LHCN-M2 (cell line): ENCODE results near the gene ZBTB9. TPM values are rescaled to one million over a fixed set of nuclear protein-coding genes. Genes with fewer than 3 reads are reported as not detected.
"Not testable (repeated sequence)": the region's sequence is repeated elsewhere in the genome, so short reads cannot be mapped to it uniquely, and the experiment has no call there.

Source experiments
- DNase-seq: peaks from one replicate; pipeline ENCODE4 v3.0.0-alpha.2; 2012; ENCODE audit warnings: low read depth
- total RNA-seq: library from RNA; depleted of rRNA; stranded (reverse); fragments of >200 nt; gene quantifications from 2 replicates; pipeline ENCODE4 v1.2.3, GENCODE V29; 2014; rRNA removed

ZBTB9 gene
- total RNA-seq, 1 experiment from 2014 or later, result 5.7 TPM

GRCh38 chr6:33466075-33466735, 11.8 kb downstream of the ZBTB9 start:
- no peak for DNase-seq

- DNase-seq, result no peak
Observed at GRCh38 chr6:33467091-33467490, 12.7 kb downstream of the ZBTB9 start.

- DNase-seq, result no peak
Observed at GRCh38 chr6:33469661-33470060, 15.3 kb downstream of the ZBTB9 start.

DNA sequence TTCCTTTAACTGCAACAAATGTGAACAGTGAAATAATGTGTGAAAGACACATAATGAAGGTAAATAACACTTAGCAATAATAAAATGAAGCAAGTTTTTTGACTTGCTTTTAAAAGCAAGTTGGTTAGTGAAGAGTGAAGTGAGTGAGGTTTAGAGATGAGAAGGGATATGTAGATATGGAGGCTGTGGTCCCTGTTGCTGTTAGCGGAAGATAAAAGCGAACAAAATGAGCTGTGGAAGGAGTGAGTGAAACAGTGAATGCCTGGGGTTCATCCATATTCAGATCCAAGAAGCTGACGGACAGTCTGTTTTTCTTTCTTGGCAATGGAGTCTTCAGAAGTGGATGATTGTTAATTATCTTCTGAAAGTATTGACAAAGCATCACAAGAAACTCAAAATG, 23.5 kb downstream of the ZBTB9 start:
- DNase-seq, result no peak

- DNase-seq, result no peak
Observed at GRCh38 chr6:33481192-33481591, 26.8 kb downstream of the ZBTB9 start.

DNA sequence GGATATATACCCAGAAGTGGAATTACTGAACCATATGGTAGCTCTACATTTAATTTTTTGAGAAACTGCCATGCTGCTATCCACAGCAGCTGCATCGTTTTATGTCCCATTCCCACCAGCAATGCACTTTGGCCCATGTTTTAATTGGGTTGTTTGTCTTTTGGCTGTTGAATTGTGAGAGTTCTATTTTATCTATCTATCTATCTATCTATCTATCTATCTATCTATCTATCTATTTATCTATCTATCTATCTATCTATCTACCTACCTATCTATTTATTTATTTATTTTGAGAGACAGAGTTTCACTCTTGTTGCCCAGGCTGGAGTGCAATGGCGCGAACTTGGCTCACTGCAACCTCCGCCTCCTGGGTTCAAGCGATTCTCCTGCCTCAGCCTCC, 28.2 kb downstream of the ZBTB9 start:
- not testable (repeated sequence) for DNase-seq

GRCh38 chr6:33483678-33484077, 29.3 kb downstream of the ZBTB9 start:
- no peak for DNase-seq

DNA sequence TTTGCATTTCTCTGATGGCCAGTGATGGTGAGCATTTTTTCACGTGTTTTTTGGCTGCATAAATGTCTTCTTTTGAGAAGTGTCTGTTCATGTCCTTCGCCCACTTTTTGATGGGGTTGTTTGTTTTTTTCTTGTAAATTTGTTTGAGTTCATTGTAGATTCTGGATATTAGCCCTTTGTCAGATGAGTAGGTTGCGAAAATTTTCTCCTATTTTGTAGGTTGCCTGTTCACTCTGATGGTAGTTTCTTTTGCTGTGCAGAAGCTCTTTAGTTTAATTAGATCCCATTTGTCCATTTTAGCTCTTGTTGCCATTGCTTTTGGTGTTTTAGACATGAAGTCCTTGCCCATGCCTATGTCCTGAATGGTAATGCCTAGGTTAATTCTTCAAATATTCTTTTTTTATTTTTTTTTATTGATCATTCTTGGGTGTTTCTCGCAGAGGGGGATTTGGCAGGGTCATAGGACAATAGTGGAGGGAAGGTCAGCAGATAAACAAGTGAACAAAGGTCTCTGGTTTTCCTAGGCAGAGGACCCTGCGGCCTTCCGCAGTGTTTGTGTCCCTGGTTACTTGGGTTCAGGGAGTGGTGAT, 30.4 kb downstream of the ZBTB9 start:
- not testable (repeated sequence) for DNase-seq

GRCh38 chr6:33485680-33486079, 31.3 kb downstream of the ZBTB9 start:
- not testable (repeated sequence) for DNase-seq

DNA sequence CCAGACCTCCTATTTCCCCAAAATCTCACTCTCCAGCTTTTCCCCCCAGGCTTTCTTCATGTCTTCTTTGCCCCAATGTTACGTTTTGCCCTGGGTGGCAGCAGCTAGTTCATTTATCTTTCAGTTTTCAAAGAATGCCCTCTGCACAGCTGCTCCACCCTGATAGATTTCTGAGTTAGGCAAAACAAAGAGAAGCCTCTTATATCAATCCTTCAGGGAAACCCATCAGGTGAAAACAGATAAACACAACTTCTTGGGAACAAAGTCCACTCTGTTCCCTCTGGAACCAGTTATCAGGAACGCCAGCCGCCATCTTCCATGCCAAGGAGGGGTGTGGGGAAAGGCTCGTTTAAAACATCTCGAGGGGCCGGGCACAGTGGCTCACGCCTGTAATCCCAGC, 34.0 kb downstream of the ZBTB9 start:
- no peak for DNase-seq

- DNase-seq, result peak; percentile 49
Observed at GRCh38 chr6:33490198-33490597, 35.8 kb downstream of the ZBTB9 start.

DNA sequence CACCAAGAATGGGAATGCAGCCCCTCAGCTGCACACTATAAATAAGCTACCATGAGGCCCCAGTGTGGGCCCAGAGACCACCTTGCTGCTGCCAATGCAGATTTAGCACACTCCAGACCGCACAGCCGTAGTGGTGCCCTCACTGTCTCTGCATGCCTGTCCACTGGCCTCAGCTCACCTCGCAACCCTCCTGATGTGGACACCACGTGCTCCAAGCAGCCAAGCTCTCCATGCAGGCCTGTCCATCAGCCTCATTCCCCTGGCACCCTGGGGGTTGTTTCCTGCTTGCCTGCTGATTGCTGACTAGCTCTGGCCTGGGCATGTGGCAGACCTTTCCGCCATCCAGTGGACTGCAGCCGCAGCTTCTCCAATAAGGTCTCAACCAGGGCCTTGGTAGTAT, 36.2 kb downstream of the ZBTB9 start:
- DNase-seq, result peak; percentile 31

- DNase-seq, result no peak
Observed at GRCh38 chr6:33492093-33492492, 37.7 kb downstream of the ZBTB9 start.

DNA sequence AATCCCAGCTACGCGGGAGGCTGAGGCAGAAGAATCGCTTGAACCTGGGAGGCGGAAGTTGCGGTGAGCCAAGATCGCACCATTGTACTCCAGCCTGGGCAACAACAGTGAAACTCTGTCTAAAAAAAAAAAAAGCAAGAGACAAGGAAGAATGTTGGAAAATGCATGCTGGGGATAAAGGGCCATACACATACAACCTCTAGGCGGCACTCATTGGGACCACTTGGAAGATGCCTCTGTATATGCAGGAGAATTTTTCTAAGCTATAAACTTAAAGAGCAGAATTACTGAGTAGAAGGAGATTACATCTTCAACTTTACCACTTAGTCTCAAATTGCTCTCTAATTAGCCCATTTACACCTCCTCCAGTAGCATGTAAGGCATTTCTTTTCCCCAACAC, 42.8 kb downstream of the ZBTB9 start:
- no peak for DNase-seq

GRCh38 chr6:33502486-33502885, 48.1 kb downstream of the ZBTB9 start:
- no peak for DNase-seq

- DNase-seq, result no peak
Observed at GRCh38 chr6:33504486-33504885, 50.1 kb downstream of the ZBTB9 start.

- DNase-seq, result no peak
Observed at GRCh38 chr6:33505548-33506370, 51.4 kb downstream of the ZBTB9 start.

Other genes starting within 250 kb of the ZBTB9 start
- 7.9 and 9.1 TPM in 2 replicates for gene HSD17B8, start 249.9 kb upstream of the ZBTB9 start, total RNA-seq
- gene RING1, start 246.1 kb upstream of the ZBTB9 start, total RNA-seq, result 17.4 and 22.2 TPM in 2 replicates
- gene VPS52, start 182.7 kb upstream of the ZBTB9 start, total RNA-seq, result 40.0 and 51.0 TPM in 2 replicates
- gene RPS18, start 182.5 kb upstream of the ZBTB9 start, total RNA-seq, result 2,111 and 2,414 TPM in 2 replicates
- 0.06 and 0.19 TPM in 2 replicates for gene B3GALT4, start 177.5 kb upstream of the ZBTB9 start, total RNA-seq
- gene WDR46, start 165.3 kb upstream of the ZBTB9 start, total RNA-seq, result 83.7 and 98.3 TPM in 2 replicates
- 67.6 and 82.1 TPM in 2 replicates for gene PFDN6, start 165.0 kb upstream of the ZBTB9 start, total RNA-seq
- gene RGL2, start 155.6 kb upstream of the ZBTB9 start, total RNA-seq, result 20.6 and 24.4 TPM in 2 replicates
- gene TAPBP, start 140.5 kb upstream of the ZBTB9 start, total RNA-seq, result 44.9 and 57.9 TPM in 2 replicates
- gene ZBTB22, start 136.8 kb upstream of the ZBTB9 start, total RNA-seq, result 10.1 and 15.0 TPM in 2 replicates
- 51.6 and 64.3 TPM in 2 replicates for gene DAXX, start 131.6 kb upstream of the ZBTB9 start, total RNA-seq
- gene KIFC1, start 62.8 kb upstream of the ZBTB9 start, total RNA-seq, result 97.6 and 98.5 TPM in 2 replicates
- gene PHF1, start 43.6 kb upstream of the ZBTB9 start, total RNA-seq, result 39.3 and 49.7 TPM in 2 replicates
- gene CUTA, start 36.5 kb upstream of the ZBTB9 start, total RNA-seq, result 230 and 234 TPM in 2 replicates
- 2.4 and 4.2 TPM in 2 replicates for gene SYNGAP1, start 34.5 kb upstream of the ZBTB9 start, total RNA-seq
- 18.5 and 19.3 TPM in 2 replicates for gene BAK1, start 125.7 kb downstream of the ZBTB9 start, total RNA-seq
- 48.6 and 50.1 TPM in 2 replicates for gene ITPR3, start 166.7 kb downstream of the ZBTB9 start, total RNA-seq